ENCODE results near the gene ABCD3.

DNA sequence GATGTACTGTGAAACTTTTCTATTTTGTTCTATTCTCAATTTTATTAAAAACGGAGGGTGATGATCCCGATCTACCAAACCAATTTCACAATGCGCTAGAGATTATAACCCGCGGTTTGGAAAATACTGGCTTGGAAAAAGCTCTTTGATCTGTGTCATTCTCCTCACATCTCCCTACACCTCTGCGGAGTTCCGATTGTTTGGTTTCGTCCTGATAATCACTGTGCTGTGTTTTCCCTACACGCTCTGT, 536 bp upstream of the ABCD3 start:
- TF ChIP-seq, protein P1, sequence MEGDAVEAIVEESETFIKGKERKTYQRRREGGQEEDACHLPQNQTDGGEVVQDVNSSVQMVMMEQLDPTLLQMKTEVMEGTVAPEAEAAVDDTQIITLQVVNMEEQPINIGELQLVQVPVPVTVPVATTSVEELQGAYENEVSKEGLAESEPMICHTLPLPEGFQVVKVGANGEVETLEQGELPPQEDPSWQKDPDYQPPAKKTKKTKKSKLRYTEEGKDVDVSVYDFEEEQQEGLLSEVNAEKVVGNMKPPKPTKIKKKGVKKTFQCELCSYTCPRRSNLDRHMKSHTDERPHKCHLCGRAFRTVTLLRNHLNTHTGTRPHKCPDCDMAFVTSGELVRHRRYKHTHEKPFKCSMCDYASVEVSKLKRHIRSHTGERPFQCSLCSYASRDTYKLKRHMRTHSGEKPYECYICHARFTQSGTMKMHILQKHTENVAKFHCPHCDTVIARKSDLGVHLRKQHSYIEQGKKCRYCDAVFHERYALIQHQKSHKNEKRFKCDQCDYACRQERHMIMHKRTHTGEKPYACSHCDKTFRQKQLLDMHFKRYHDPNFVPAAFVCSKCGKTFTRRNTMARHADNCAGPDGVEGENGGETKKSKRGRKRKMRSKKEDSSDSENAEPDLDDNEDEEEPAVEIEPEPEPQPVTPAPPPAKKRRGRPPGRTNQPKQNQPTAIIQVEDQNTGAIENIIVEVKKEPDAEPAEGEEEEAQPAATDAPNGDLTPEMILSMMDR (IDR thresholded peaks at IDR 0.05) = no peak
- TF ChIP-seq POLR2A (IDR thresholded peaks at IDR 0.05) (no peak), POLR2AphosphoS5 (IDR thresholded peaks at IDR 0.05) (no peak)
